HCT116 (cell line): ENCODE data around the gene FAM118B.

ENCODE experiments used
- EGR1 ChIP-seq: IDR thresholded peaks from 2 replicates; pipeline ENCODE4 v1.6.1; 2012; ENCODE audit warnings: low read depth
- EZH2phosphoT487 ChIP-seq: fragments of 200-600 bp; IDR thresholded peaks from 2 replicates; pipeline ENCODE4 v1.6.1; 2018; ENCODE audit warnings: antibody characterized with exemption, borderline replicate concordance
- POLR2A ChIP-seq: IDR thresholded peaks from 2 replicates; pipeline ENCODE4 v1.7.0; 2011; ENCODE audit warnings: borderline replicate concordance; ENCODE audit not compliant: insufficient read depth, insufficient read length; ENCODE audit errors: extremely low read depth
- SIN3A ChIP-seq: IDR thresholded peaks from 2 replicates; pipeline ENCODE4 v1.6.1; 2012; ENCODE audit warnings: low read depth
- TCF7L2 ChIP-seq: IDR thresholded peaks from 2 replicates; pipeline ENCODE4 v1.7.0; 2011; ENCODE audit warnings: borderline replicate concordance, inconsistent platforms; ENCODE audit not compliant: insufficient read depth, insufficient read length; ENCODE audit errors: extremely low read depth
- TF ChIP-seq, protein P1 (sequence below): IDR thresholded peaks from 2 replicates; pipeline ENCODE4 v1.6.1; 2012
- TF ChIP-seq, protein P2 (sequence below), 3 experiments: fragments of 200-600 bp in 1 of 3; sonication (generic) in 1 of 3; IDR thresholded peaks in 2 of 3; conservative IDR thresholded peaks in 1 of 3; 2 replicates each; pipeline ENCODE4 v1.5.1; 2012 to 2017; ENCODE audit warnings: low read depth in 2 of 3, low read length in 2 of 3, antibody characterized with exemption in 1 of 3, borderline replicate concordance in 1 of 3, control low read depth in 1 of 3, mild to moderate bottlenecking in 1 of 3, mixed read lengths in 1 of 3, mixed run types in 1 of 3, moderate library complexity in 1 of 3; ENCODE audit not compliant: insufficient read depth in 1 of 3

DNA sequence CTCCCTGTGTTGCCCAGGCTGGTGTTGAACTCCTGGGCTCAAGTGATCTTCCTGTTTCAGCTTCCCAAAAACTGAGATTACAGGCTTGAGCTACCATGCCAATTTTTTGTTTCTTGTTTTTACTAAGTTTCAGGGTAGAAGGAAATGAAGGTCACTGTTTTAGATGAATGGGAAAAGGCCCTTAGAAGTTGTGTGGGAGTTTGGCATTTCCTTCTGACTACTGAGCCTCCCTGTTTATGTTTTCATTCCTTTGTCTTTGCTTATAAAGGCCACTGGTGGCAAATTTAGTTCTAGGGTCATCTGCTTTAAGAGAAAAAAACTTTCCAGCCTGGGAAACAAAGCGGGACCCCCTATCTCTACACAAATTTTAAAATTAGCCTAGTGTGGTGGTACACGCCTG lies 35.1 kb downstream of the FAM118B start:
- TF ChIP-seq EGR1: no peak
- no peak for TF ChIP-seq EZH2phosphoT487
- TF ChIP-seq POLR2A: no peak
- TF ChIP-seq, protein P1, sequence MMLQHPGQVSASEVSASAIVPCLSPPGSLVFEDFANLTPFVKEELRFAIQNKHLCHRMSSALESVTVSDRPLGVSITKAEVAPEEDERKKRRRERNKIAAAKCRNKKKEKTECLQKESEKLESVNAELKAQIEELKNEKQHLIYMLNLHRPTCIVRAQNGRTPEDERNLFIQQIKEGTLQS: no peak
- TF ChIP-seq, protein P2, sequence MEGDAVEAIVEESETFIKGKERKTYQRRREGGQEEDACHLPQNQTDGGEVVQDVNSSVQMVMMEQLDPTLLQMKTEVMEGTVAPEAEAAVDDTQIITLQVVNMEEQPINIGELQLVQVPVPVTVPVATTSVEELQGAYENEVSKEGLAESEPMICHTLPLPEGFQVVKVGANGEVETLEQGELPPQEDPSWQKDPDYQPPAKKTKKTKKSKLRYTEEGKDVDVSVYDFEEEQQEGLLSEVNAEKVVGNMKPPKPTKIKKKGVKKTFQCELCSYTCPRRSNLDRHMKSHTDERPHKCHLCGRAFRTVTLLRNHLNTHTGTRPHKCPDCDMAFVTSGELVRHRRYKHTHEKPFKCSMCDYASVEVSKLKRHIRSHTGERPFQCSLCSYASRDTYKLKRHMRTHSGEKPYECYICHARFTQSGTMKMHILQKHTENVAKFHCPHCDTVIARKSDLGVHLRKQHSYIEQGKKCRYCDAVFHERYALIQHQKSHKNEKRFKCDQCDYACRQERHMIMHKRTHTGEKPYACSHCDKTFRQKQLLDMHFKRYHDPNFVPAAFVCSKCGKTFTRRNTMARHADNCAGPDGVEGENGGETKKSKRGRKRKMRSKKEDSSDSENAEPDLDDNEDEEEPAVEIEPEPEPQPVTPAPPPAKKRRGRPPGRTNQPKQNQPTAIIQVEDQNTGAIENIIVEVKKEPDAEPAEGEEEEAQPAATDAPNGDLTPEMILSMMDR (IDR thresholded peaks at IDR 0.05 in 2 of 3, conservative IDR thresholded peaks at IDR 0.05 in 1 of 3; ENCODE audit: borderline replicate concordance in 1 of 3, insufficient read depth in 1 of 3, low read depth in 2 of 3, low read length in 2 of 3): no peak
- no peak for TF ChIP-seq SIN3A
- TF ChIP-seq TCF7L2: no peak
